Measurements from ENCODE around the gene ELOA. TPM values are rescaled to one million over a fixed set of nuclear protein-coding genes. Genes with fewer than 3 reads are reported as not detected.

ELOA gene
- polyA plus RNA-seq, 1 experiment = 21.5 TPM

- CTCF ChIA-PET = interaction anchor here (0.7 kb wide), 2 partner anchors 14 to 143 kb away, joined by 3 read pairs; no protein-coding TSS in a partner anchor
- Histone ChIP-seq H3K36me3 (ENCODE audit: control insufficient read depth, insufficient read depth, low read length) (peaks cover 27% of the 10 kb centered on the region), H3K4me3 (ENCODE audit: low read depth, low read length) (no peak overlapping the region), H3K27me3 (ENCODE audit: control insufficient read depth, insufficient read depth, low read length) (no peaks in the 10 kb centered on the region)
- no peak for TF ChIP-seq CTCF (IDR thresholded peaks at IDR 0.05; ENCODE audit: insufficient read depth, low read depth, low read length)
- POLR2A ChIA-PET = no interaction called here
- no peak for DNase-seq (ENCODE audit: low read depth)
These were observed 16.0 kb downstream of the ELOA start for GRCh38 chr1:23759277-23759676.

DNA sequence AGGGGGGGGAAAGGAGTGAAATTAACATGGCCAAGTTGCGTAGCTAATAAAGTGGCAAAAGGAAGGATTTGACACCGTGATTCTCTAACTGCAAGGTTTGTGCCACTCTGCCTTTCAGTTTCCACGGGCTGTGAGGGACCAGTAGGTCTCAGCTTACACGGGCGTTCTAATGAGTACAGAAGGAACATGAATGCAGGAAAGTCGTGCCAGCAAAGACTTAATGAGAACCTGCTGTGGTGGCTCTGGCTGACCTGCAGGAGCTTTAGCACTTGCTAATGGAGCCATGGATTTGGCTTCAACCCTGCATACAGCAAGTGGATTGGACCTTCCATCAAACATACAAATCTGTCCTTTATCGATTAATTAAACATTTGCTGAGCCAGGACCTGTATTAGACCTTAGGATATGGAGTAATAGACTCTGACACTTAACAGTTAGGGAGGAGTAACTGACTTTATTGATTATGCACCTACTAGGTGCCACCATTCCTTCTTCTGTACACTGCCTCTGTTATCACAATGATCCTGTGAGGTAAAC, 19.8 kb downstream of the ELOA start:
- TF ChIP-seq CTCF (IDR thresholded peaks at IDR 0.05; ENCODE audit: insufficient read depth, low read depth, low read length) = no peak
- H3K27me3 ChIP-seq (ENCODE audit: control insufficient read depth, insufficient read depth, low read length) = no peaks in the 10 kb centered on the region
- H3K4me3 ChIP-seq (ENCODE audit: low read depth, low read length) = no peak overlapping the region
- no peak for DNase-seq (ENCODE audit: low read depth)
- CTCF ChIA-PET = interaction anchor here (0.6 to 1.9 kb wide), 3 partner anchors 8 to 97 kb away, joined by 3 to 7 read pairs (median 3); no protein-coding TSS in a partner anchor
- POLR2A ChIA-PET = no interaction called here
- peaks cover 10% of the 10 kb centered on the region for H3K36me3 ChIP-seq (ENCODE audit: control insufficient read depth, insufficient read depth, low read length)

GRCh38 chr1:23768733-23769132, 25.5 kb downstream of the ELOA start:
- no peaks in the 10 kb centered on the region for H3K27me3 ChIP-seq (ENCODE audit: control insufficient read depth, insufficient read depth, low read length)
- H3K4me3 ChIP-seq (ENCODE audit: low read depth, low read length) = no peak overlapping the region
- TF ChIP-seq CTCF (IDR thresholded peaks at IDR 0.05; ENCODE audit: insufficient read depth, low read depth, low read length) = no peak
- H3K36me3 ChIP-seq (ENCODE audit: control insufficient read depth, insufficient read depth, low read length) = peaks cover 5% of the 10 kb centered on the region
- ChIA-PET POLR2A (no interaction called here), CTCF (no interaction called here)
- DNase-seq (ENCODE audit: low read depth) = no peak

GRCh38 chr1:23772049-23772853, 29.0 kb downstream of the ELOA start:
- CTCF ChIA-PET = interaction anchor here (0.6 to 2.8 kb wide), 30 partner anchors 9 to 256 kb away, joined by 3 to 24 read pairs (median 4); partner anchors contain the start of genes CNR2, ELOA and LYPLA2
- Histone ChIP-seq H3K4me3 (ENCODE audit: low read depth, low read length) (no peak overlapping the region), H3K36me3 (ENCODE audit: control insufficient read depth, insufficient read depth, low read length) (peaks cover 2% of the 10 kb centered on the region; the same call in 1 of the 2 replicates), H3K27me3 (ENCODE audit: control insufficient read depth, insufficient read depth, low read length) (no peaks in the 10 kb centered on the region)
- POLR2A ChIA-PET = no interaction called here
- TF ChIP-seq CTCF (IDR thresholded peaks at IDR 0.05; ENCODE audit: insufficient read depth, low read depth, low read length) = peak; percentile 98
- DNase-seq (ENCODE audit: low read depth) = no peak

DNA sequence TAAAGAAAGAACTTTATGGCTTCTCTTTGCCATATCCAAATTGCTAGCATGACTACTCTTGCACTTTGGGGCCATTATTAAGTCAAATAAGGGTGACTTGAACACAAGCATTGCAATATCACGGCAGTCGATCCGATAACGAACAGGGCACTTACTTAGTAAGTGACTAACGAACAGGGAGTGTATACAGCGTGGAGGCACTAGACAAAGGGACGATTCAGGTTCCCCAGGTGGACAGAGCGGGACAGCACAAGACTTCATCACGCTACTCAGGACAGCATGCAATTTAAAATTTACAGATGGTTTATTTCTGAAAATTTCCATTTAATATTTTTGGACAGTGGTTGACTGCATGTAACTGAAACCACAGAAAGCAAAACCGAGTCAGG, 29.6 kb downstream of the ELOA start:
- no peak for TF ChIP-seq CTCF (IDR thresholded peaks at IDR 0.05; ENCODE audit: insufficient read depth, low read depth, low read length)
- Histone ChIP-seq H3K27me3 (ENCODE audit: control insufficient read depth, insufficient read depth, low read length) (no peaks in the 10 kb centered on the region), H3K4me3 (ENCODE audit: low read depth, low read length) (no peak overlapping the region), H3K36me3 (ENCODE audit: control insufficient read depth, insufficient read depth, low read length) (peaks cover 2% of the 10 kb centered on the region; the same call in 1 of the 2 replicates)
- CTCF ChIA-PET = interaction anchor here (1.1 kb wide), 1 partner anchor 19 kb away, joined by 4 read pairs; no protein-coding TSS in a partner anchor
- DNase-seq (ENCODE audit: low read depth) = no peak
- POLR2A ChIA-PET = no interaction called here

All from BJ (cell line).